Fibroblast of the aortic adventitia (primary cell): Measurements from ENCODE around the gene ARHGAP12. TPM values are rescaled to one million over a fixed set of nuclear protein-coding genes. Genes with fewer than 3 reads are reported as not detected.

Experiments used
- DNase-seq: peaks from one replicate; pipeline ENCODE4 v3.0.0-alpha.2; 2010; ENCODE audit warnings: low read depth
- H3K4me3 ChIP-seq: 2 replicates; pipeline ENCODE4 v1.5.1; 2011; ENCODE audit warnings: low read depth, mild to moderate bottlenecking, control low read depth, low read length, moderate library complexity
- CTCF ChIP-seq: IDR thresholded peaks from 2 replicates; pipeline ENCODE4 v1.5.1; 2011; ENCODE audit warnings: mild to moderate bottlenecking, low read length, control low read depth, inconsistent platforms; ENCODE audit not compliant: insufficient read depth
- total RNA-seq: library from RNA; depleted of rRNA; stranded (reverse); fragments of >200 nt; gene quantifications from 2 replicates; pipeline ENCODE4 v1.2.3, GENCODE V29; 2012; ENCODE audit warnings: low replicate concordance

Gene ARHGAP12
- total RNA-seq, 1 donor: 77.9 TPM

- DNase-seq: no peak
- no peak overlapping the region for H3K4me3 ChIP-seq
- TF ChIP-seq CTCF: no peak
These were observed 11.4 kb upstream of the ARHGAP12 start for GRCh38 chr10:31939797-31940708.

GRCh38 chr10:31937371-31937770 is 8.7 kb upstream of the ARHGAP12 start:
- peak; percentile 38 for DNase-seq
- TF ChIP-seq CTCF: no peak
- no peak overlapping the region for H3K4me3 ChIP-seq

- no peak overlapping the region for H3K4me3 ChIP-seq
- peak; percentile 38 for DNase-seq
- TF ChIP-seq CTCF: no peak
These were observed 8.3 kb upstream of the ARHGAP12 start for GRCh38 chr10:31936933-31937332.

GRCh38 chr10:31936086-31936485 is 7.5 kb upstream of the ARHGAP12 start:
- no peak for TF ChIP-seq CTCF
- no peak overlapping the region for H3K4me3 ChIP-seq
- no peak for DNase-seq

- DNase-seq: no peak
- H3K4me3 ChIP-seq: no peak overlapping the region
- no peak for TF ChIP-seq CTCF
These were observed 7.0 kb upstream of the ARHGAP12 start for GRCh38 chr10:31935678-31936077.

GRCh38 chr10:31932838-31933237 is 4.2 kb upstream of the ARHGAP12 start:
- no peak for TF ChIP-seq CTCF
- DNase-seq: no peak
- H3K4me3 ChIP-seq: no peak overlapping the region

GRCh38 chr10:31930856-31931255 is 2.2 kb upstream of the ARHGAP12 start:
- DNase-seq: no peak
- peak overlapping the region; percentile 78 for H3K4me3 ChIP-seq
- no peak for TF ChIP-seq CTCF
